ENCODE data around the gene LY6G5B. TPM values are rescaled to one million over a fixed set of nuclear protein-coding genes. Genes with fewer than 3 reads are reported as not detected.
"Not testable (repeated sequence)": the region's sequence is repeated elsewhere in the genome, so short reads cannot be mapped to it uniquely, and the experiment has no call there.

LY6G5B gene
- polyA plus RNA-seq, 6 donors from 2014 or later: 0.23 to 0.87 (median 0.50) TPM; not detected in 3

DNA sequence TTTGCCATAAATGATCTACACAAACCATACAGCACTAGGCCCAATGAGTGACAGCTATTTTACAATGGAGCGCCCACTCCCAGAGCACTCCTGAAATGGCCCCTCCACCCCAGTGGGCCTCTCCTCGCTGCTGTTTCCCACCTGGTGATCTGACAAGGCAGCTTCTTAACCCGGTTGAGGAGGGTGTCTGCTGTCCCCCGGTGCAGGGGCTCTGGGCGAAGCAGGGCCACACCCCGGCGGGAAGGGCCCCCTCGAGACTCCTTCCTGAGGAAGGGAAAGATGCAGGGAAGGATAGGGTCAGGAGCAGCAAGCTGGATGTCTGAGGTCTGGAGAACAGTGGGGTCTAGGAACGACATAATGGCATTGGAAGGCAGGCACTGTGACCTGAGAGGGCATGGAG is 23.1 kb downstream of the LY6G5B start:
- Mint-ChIP-seq H3K4me3 (no peak overlapping the region), H3K9me3 (no peaks in the 10 kb centered on the region), H3K36me3 (peaks cover 3 to 18% of the 10 kb centered on the region in 2 donors), H3K4me1 (peaks cover 16 to 30% (median 20%) of the 10 kb centered on the region in 3 donors), H3K27me3 (no peaks in the 10 kb centered on the region), H3K27ac (peak overlapping the region in 1 of 6 donors; percentile 26)
- DNase-seq: no peak
- ATAC-seq (ENCODE audit: low read depth in 2 of 2): no peak

DNA sequence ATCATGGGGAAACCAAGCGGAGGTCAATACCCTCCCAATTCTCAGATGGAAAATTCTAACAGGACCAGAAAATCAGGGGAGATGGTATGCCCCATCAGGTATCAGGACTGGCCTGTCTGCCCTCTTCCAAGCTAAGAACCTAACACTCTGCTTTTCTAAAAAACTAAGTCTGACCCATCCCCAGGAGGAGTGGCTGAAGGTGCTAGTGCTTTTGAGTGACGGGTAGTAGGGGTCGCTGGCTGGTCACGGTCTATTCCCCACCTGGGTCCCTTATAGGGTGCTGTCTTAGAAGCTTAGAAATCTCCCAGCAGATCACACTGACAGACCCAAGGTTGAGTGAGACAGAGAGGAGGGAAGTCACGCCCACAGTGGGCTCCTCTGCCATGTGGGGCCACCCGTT is 23.8 kb downstream of the LY6G5B start:
- Mint-ChIP-seq H3K4me1 (peaks cover 18 to 30% (median 23%) of the 10 kb centered on the region in 3 donors), H3K27me3 (no peaks in the 10 kb centered on the region), H3K27ac (peak overlapping the region in 2 of 6 donors; percentile 44 to 68), H3K36me3 (peaks cover 6 to 16% of the 10 kb centered on the region in 2 donors), H3K4me3 (no peak overlapping the region), H3K9me3 (no peaks in the 10 kb centered on the region)
- ATAC-seq (ENCODE audit: low read depth in 2 of 2) (no peak), DNase-seq (no peak)

DNA sequence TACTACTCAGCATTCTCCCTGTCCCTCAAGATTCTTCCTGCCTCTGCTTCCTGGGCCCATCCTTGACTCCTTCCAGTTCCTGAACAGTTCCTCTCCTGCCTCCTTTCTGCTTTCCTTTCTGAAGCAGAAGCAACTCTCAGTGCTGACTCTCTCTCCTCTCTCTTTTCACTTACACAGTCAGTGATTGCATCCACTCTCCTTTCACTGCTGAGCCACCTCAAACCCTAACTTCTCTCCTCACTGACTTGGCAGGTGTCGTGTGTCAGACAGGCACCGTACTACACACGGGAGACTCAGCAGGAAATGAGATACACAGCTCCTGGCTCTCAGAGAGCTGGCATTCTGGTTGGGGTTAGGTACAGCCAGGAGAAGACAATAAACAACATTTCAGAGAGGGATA is 27.8 kb downstream of the LY6G5B start:
- Mint-ChIP-seq H3K9me3 (no peaks in the 10 kb centered on the region), H3K4me3 (no peak overlapping the region), H3K4me1 (peaks cover 25 to 34% (median 27%) of the 10 kb centered on the region in 3 donors), H3K36me3 (peaks cover 6 to 18% of the 10 kb centered on the region in 2 donors), H3K27ac (peak overlapping the region in 4 of 6 donors; percentile 11 to 92 (median 14)), H3K27me3 (no peaks in the 10 kb centered on the region)
- ATAC-seq (ENCODE audit: low read depth in 2 of 2): no peak
- DNase-seq: no peak

DNA sequence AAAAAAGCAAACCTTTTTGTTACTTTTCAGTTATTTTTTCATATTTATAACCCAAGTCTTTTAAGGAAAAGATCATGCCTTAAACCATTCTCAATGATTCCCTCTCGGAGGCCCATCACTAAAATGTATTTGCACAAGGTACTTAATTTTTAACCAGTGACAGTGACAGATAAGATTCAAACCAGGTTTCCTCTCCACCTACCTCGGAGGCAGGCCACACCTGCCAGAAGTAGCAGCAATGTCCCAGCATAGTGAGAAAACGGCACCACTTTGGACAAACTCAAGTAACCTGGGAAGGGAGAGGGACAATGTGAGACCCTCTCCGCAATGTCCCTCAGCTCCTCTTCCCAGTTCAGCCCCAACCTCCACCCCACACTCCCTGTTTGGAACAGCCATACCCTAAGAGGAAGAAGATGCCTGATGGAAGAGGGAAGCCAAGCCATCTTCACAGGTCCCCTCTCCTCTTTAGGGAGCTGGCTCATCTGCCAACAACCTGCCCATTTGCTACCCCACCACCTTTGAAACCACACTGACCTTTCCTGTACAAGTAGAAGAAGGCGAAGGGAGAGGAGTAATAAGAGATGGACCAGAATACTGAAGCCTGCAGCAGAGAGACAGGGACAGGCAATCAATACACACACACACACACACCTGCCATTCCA is 31.1 kb downstream of the LY6G5B start:
- DNase-seq (no peak), ATAC-seq (ENCODE audit: low read depth in 2 of 2) (no peak)
- Mint-ChIP-seq H3K27me3 (no peaks in the 10 kb centered on the region), H3K4me3 (peak overlapping the region in 7 of 8 donors; percentile 24 to 100 (median 97)), H3K4me1 (peaks cover 28 to 46% (median 33%) of the 10 kb centered on the region in 3 donors), H3K36me3 (peaks cover 6 to 12% of the 10 kb centered on the region in 2 donors), H3K27ac (peak overlapping the region in 4 of 6 donors; percentile 37 to 97 (median 75)), H3K9me3 (no peaks in the 10 kb centered on the region)

DNA sequence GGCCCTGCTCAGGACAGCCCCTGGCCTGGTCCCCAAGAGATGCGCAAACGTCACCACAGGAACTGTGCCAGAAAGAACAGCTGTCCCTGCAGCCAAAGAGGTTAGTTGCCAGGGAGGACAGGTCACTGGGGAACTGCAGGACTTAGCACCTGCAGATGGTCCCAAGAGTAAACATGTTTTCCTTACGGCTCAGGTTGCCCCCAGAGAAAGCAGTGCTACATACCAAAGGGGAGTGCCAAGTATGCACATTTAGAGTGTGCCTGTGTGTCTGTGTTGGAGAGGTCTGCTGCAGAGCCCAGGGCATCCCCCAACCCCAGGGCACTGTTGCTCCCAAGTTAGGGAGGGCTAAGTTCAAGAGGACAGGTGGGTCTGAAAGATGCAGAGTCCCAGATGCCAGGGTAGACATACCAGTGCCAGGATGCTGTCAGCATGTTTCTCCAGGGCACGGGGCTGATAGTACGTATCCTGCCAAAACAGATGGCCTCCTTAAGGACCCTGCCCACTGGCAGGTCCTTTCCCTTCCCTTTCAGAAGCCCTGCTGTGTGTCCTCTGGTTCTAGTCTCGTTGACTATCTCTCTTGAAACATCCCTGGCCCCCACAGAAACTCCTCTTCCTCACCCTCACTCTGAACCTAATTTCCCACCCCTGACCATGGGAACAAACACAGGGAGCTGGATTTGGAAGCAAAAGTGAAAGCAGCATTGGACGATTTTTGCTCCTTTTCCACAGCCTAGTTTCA is 32.1 kb downstream of the LY6G5B start:
- H3K4me1 Mint-ChIP-seq: peaks cover 28 to 46% (median 33%) of the 10 kb centered on the region in 3 donors
- ATAC-seq (ENCODE audit: low read depth in 2 of 2): no peak
- H3K27me3 Mint-ChIP-seq: no peaks in the 10 kb centered on the region
- DNase-seq: no peak
- H3K4me3 Mint-ChIP-seq: peak overlapping the region; percentile 96 to 100 (median 98)
- no peaks in the 10 kb centered on the region for H3K9me3 Mint-ChIP-seq
- H3K36me3 Mint-ChIP-seq: peaks cover 6 to 12% of the 10 kb centered on the region in 2 donors
- peak overlapping the region in 5 of 6 donors; percentile 93 to 99 (median 98) for H3K27ac Mint-ChIP-seq

DNA sequence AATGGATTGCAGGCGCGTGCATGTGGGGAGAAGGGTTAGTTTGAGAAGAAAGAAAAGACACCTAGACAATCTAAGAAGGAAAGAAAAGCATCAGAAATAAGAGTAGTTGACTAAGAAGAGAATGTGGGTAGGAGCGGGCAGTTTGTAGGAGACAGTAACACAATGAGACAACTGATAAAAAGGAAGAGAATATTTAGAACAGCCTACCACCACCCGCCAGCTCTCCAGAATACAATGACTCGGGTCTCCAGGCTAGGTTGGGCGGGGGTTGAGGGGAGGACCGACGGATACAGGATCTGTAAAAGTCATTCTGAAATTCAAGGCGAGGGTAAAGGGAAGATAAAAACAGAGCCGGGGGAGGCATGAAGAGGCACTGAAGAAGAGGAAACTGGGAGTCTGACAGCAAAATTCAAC is 32.6 kb downstream of the LY6G5B start:
- H3K4me3 Mint-ChIP-seq: peak overlapping the region; percentile 96 to 100 (median 98)
- H3K4me1 Mint-ChIP-seq: peaks cover 25 to 46% (median 33%) of the 10 kb centered on the region in 3 donors
- DNase-seq (no peak), ATAC-seq (ENCODE audit: low read depth in 2 of 2) (no peak)
- H3K27me3 Mint-ChIP-seq: no peaks in the 10 kb centered on the region
- no peaks in the 10 kb centered on the region for H3K9me3 Mint-ChIP-seq
- peak overlapping the region; percentile 91 to 99 (median 98) for H3K27ac Mint-ChIP-seq
- H3K36me3 Mint-ChIP-seq: peaks cover 6 to 11% of the 10 kb centered on the region in 2 donors

DNA sequence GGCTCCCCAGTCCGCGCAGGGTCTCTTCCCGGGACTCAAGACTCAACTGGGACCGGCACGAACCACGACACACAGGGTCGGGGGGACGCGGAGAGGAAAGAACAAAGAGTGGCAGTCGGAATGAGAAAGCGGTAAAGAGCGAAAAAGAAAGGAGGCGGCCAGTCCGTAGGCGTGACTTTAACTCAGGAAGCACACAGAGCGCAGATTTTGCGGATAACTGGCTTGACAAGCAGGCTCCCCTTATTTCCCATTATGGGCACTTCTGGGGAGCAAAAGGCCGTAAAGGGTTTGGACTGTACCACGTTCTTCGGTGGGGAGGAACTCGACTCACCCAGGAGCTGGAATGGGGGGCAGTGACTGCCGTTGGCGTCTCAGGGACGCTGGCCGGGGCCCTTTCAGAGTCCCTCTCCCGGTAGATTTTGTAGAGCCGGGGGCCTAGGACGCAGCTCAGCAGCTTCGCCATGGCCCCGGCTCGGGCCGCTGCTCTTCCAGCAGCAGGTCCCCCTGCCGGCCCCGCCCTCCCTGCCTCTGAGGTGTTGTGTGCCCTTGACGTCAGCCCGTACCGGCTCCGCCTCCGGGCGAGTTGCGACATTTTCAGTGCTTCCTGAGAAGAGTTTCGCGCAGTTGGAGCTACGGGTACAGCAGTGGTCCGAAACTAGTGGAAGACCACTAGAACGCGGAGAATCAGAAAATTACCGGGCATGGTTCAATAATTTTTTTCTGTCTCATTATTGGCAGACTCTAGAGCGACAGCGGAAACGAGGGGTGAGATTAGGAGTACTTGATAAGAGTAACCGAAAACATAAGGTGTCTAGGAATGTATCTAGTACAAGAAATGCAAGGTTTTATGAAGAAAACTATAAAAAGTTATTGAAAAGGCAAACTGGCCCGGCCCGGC is 33.3 kb downstream of the LY6G5B start, which contains the start of gene ABHD16A:
ABHD16A (minus strand) TSS at position 506 of the 898 bp plus-strand sequence; CDS start at position 463, 43 bp downstream.
- Mint-ChIP-seq H3K4me1 (peaks cover 22 to 41% (median 26%) of the 10 kb centered on the region in 3 donors), H3K27ac (peak within 1 kb of the TSS; percentile 91 to 99 (median 98)), H3K27me3 (no peaks in the 10 kb centered on the region), H3K4me3 (peak within 1 kb of the TSS; percentile 96 to 100 (median 98)), H3K36me3 (peaks cover 1 to 5% of the 10 kb centered on the region in 2 donors), H3K9me3 (no peaks in the 10 kb centered on the region)
- peak; percentile 94 to 95 for ATAC-seq (ENCODE audit: low read depth in 2 of 2)
- peak; percentile 98 for DNase-seq

DNA sequence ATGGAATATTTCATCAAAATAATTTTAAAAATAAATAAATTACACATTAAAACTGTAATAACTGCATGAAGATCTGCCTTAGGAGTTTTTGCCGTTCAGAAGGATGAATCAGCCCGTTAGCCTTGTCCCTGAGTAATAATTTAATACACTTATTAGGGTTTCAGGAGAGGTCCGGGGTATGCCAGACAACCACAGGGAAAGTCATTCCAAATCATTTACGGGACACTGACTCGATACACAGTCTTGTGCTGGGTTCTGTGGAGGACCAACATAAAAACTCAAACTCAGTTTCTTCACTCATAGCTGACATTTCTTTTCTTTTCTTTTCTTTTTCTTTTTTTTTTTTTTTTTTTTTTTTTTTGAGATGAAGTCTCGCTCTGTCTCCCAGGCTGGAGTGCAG is 36.2 kb downstream of the LY6G5B start:
- H3K9me3 Mint-ChIP-seq: no peaks in the 10 kb centered on the region
- H3K27me3 Mint-ChIP-seq: no peaks in the 10 kb centered on the region
- H3K36me3 Mint-ChIP-seq: peaks cover 0 to 5% of the 10 kb centered on the region in 2 donors
- peaks cover 25 to 36% (median 29%) of the 10 kb centered on the region in 3 donors for H3K4me1 Mint-ChIP-seq
- ATAC-seq (ENCODE audit: low read depth in 2 of 2): no peak
- H3K27ac Mint-ChIP-seq: no peak overlapping the region
- no peak for DNase-seq
- H3K4me3 Mint-ChIP-seq: no peak overlapping the region

DNA sequence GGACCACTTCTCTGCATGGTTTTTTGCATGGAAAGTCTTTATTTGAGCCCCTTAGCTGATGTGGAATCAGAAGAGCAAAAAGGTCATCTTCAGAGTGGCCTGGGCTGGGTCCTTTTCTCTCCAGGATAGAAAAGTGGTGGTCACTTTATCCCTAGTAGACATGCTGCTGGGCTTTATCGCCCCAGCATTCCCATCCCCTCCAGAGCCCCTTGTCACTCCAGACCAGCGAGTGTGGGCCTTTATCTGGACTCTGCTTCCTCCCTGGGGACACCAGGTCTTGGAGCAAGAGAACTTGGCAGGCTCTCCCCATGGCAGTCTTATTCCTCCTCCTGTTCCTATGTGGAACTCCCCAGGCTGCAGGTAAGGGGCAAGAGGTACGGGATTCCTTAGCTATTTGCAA is 36.8 kb downstream of the LY6G5B start, which contains the start of gene LY6G6F:
LY6G6F (plus strand) TSS at position 268 of the 400 bp plus-strand sequence; CDS start at position 309, 41 bp downstream.
- no peaks in the 10 kb centered on the region for H3K9me3 Mint-ChIP-seq
- ATAC-seq (ENCODE audit: low read depth in 2 of 2) (no peak), DNase-seq (no peak)
- H3K27me3 Mint-ChIP-seq: no peaks in the 10 kb centered on the region
- H3K4me3 Mint-ChIP-seq: peak within 1 kb of the TSS in 2 of 8 donors; percentile 9 to 36
- H3K27ac Mint-ChIP-seq: no peak within 1 kb of the TSS
- peaks cover 26 to 35% (median 29%) of the 10 kb centered on the region in 3 donors for H3K4me1 Mint-ChIP-seq
- peaks cover 0 to 5% of the 10 kb centered on the region in 2 donors for H3K36me3 Mint-ChIP-seq

DNA sequence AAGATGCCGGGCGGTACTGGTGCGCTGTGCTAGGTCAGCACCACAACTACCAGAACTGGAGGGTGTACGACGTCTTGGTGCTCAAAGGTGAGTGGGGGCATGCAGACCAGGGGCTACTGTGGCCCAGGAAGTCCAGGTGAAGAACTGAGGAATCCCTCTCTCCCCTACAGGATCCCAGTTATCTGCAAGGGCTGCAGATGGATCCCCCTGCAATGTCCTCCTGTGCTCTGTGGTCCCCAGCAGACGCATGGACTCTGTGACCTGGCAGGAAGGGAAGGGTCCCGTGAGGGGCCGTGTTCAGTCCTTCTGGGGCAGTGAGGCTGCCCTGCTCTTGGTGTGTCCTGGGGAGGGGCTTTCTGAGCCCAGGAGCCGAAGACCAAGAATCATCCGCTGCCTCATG is 37.9 kb downstream of the LY6G5B start:
- no peak overlapping the region for H3K4me3 Mint-ChIP-seq
- ATAC-seq (ENCODE audit: low read depth in 2 of 2): no peak
- peaks cover 0 to under 1% of the 10 kb centered on the region in 2 donors for H3K36me3 Mint-ChIP-seq
- H3K27me3 Mint-ChIP-seq: peaks cover 0 to under 1% (median 0%) of the 10 kb centered on the region in 3 donors
- H3K9me3 Mint-ChIP-seq: no peaks in the 10 kb centered on the region
- H3K4me1 Mint-ChIP-seq: peaks cover 22 to 30% (median 28%) of the 10 kb centered on the region in 3 donors
- DNase-seq: no peak
- no peak overlapping the region for H3K27ac Mint-ChIP-seq

DNA sequence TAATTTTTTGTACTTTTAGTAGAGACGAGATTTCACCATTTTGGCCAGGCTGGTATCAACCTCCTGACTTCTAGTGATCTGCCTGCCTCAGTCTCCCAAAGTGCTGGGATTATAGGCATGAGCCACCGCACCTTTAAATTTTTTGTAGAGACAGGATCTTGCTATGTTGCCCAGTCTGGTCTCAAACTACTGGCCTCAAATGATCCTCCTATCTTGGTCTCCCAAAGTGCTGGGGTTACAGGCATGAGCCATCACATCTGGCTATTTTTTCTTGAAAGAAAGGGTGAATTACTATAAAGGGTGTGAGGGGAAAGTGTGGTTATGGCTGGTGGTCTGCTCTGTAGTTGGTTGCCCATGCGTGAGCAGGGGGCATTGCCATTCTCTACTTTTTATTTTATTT is 38.4 kb downstream of the LY6G5B start:
- DNase-seq (no peak), ATAC-seq (ENCODE audit: low read depth in 2 of 2) (no peak)
- Mint-ChIP-seq H3K27me3 (peaks cover 0 to 6% (median 0%) of the 10 kb centered on the region in 3 donors), H3K27ac (no peak overlapping the region), H3K4me1 (peaks cover 21 to 28% (median 26%) of the 10 kb centered on the region in 3 donors), H3K36me3 (no peaks in the 10 kb centered on the region), H3K4me3 (no peak overlapping the region), H3K9me3 (no peaks in the 10 kb centered on the region)

DNA sequence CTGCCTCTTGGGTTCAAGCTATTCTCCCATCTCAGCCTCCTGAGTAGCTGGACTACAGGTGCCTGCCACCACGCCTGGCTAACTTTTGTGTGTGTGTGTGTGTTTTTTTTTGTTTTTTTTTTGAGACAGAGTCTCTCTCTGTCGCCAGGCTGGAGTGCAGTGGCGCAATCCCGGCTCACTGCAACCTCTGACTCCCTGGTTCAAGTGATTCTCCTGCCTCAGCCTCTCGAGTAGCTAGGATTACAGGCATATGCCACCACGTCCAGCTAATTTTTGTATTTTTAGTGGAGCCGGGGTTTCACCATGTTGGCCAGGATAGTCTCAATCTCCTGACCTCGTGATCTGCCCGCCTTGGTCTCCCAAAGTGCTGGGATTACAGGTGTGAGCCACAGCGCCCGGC is 39.4 kb downstream of the LY6G5B start:
- ATAC-seq (ENCODE audit: low read depth in 2 of 2); H3K9me3 Mint-ChIP-seq; H3K27me3 Mint-ChIP-seq; H3K27ac Mint-ChIP-seq; H3K36me3 Mint-ChIP-seq; DNase-seq; H3K4me3 Mint-ChIP-seq: not testable (repeated sequence)
- peaks cover 17 to 22% (median 20%) of the 10 kb centered on the region in 3 donors for H3K4me1 Mint-ChIP-seq

Measured in naive B cell (primary cell).